ENCODE measurements around the gene SF3A2.

- peak in 6 of 7 experiments; percentile 30 to 53 (median 42) for TF ChIP-seq CTCF (IDR thresholded peaks at IDR 0.05)
- TF ChIP-seq POLR2A (IDR thresholded peaks at IDR 0.05), result no peak
Observed at GRCh38 chr19:2261438-2262172, 25.0 kb downstream of the SF3A2 start.
